HUDEP-2 (cell line): ENCODE measurements around the gene LRCH2.
"Not testable (repeated sequence)": the region's sequence is repeated elsewhere in the genome, so short reads cannot be mapped to it uniquely, and the experiment has no call there.

Source experiments
- DNase-seq, 76 experiments: peaks; one replicate each; lab custom pipeline; 2025; ENCODE audit not compliant: unreplicated experiment in 76 of 76; lab: John Stamatoyannopoulos, UW

LRCH2 gene

DNA sequence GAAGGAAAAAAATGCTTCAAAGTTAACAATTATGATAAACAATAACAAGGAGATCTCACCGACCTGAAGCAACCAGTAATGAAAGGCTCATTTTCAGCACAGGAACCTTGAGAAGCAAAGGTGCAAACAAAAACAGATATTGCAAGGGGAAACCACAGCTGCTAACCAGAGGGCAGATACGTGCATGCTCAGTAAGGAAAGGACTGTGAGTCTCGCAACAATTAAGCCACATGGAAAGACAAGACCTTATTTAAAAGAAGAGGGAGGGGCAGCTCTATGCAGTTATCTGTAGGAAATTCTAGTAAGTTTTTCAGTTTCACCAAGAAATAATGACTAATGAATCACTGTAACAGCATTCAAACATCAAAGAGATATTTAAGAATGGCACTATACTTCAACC, 19.3 kb downstream of the LRCH2 start:
- no peak for DNase-seq

DNA sequence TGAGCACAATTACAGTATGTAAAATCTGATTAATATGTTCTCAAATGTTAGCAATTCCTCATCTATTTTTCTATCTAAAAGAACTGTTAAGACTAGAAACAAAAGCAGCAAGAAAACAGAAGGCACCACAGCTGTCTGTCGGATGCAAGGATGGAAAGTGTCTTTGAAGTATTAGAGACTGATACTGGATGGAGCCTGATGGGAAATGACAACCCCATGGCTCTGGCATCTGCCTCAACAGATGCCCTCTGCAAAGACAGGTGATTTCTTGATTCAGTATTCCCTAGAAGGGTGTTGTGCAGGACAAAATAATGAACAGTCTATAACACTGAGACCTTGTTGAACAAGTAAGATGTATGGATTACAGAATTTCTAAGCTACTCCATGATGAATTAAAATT, 19.7 kb downstream of the LRCH2 start:
- DNase-seq: no peak

- not testable (repeated sequence) for DNase-seq
Observed at GRCh38 chrX:115209547-115209946, 24.3 kb downstream of the LRCH2 start.

GRCh38 chrX:115204040-115204439, 29.9 kb downstream of the LRCH2 start:
- DNase-seq: no peak

DNA sequence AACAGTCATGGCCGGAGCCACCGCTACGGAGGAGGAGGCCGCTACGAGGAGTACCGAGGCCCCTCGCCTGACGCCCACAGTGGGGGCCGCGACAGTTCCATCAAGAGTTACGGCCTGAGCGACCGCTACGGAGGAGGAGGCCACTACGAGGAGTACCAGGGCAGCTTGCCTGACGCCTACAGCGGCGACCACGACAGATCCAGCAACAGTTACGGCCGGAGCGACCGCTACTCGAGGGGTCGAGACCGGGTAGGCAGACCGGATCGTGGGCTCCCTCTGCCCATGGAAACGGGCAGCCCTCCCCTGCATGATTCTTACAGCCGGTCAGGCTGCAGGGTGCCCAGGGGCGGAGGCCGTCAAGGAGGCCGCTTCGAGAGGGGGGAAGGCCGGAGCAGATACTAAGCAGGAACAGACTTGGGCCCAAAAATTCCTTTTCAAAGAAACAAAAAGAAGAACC, 41.6 kb downstream of the LRCH2 start:
- no peak for DNase-seq

DNA sequence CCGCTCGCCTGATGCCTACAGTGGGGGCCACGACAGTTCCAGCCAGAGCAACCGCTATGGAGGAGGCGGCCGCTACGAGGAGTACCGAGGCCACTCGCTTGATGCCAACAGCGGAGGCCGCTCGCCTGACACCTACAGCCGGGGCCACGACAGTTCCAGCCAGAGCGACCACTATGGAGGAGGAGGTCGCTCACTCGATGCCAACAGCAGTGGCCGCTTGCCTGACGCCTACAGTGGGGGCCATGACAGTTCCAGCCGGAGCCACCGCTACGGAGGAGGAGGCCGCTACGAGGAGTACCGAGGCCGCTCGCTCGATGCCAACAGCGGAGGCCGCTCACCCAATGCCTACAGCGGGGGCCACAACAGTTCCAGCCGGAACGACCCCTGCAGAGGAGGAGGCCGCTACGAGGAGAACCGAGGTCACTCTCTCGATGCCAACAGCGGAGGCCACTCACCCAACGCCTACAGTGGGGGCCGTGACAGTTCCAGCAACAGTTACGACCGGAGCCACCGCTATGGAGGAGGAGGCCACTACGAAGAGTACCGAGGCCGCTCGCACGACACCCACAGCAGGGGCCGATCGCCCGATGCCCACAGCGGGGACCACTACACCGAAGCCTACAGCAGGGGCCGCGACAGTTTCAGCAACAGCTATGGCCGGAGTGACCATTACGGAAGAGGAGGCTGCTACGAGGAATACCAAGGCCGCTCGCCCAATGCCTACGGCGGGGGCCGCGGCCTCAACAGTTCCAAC, 42.2 kb downstream of the LRCH2 start:
- no peak for DNase-seq

- DNase-seq: no peak
Observed at GRCh38 chrX:115190636-115191489, 43.0 kb downstream of the LRCH2 start.

DNA sequence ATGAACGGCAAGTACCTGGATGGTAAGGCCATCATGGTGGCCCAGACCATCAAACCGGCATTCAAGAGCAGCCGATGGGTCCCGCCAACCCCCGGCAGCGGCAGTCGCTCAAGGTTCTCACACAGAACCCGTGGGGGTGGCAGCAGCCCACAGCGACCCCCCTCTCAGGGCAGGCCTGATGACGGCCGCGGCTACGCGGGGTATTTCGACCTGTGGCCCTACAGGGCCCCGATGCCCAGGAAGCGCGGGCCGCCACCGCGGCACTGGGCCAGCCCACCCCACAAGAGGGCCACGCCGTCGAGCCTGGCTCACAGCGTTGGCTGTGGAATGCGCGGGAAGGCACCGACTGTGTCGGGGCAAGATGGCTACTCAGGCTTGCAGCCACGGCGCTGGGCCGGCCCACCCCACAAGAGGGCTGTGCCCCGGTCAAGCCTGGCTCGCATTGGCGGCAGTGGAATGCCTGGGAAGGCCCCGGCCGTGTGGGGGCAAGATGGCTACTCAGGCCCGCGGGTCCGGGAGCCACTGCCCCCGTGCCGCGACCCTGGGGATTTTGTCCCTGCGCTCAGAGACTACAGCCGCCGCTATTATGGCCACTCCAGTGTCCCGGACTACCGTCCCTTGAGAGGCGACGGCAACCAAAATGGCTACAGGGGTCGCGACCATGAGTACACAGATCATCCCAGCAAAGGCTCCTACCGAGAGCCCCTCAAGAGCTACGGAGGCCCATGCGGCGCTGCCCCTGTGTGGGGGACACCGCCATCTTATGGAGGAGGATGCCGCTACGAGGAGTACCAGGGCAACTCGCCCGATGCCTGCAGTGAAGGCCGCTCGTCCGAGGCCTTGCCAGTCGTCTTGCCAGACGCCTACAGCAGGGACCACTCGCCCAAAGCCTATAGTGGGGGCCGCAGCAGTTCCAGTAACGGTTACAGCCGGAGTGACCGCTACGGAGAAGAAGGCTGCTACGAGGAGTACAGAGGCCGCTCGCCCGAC, 44.0 kb downstream of the LRCH2 start:
- DNase-seq: no peak

DNA sequence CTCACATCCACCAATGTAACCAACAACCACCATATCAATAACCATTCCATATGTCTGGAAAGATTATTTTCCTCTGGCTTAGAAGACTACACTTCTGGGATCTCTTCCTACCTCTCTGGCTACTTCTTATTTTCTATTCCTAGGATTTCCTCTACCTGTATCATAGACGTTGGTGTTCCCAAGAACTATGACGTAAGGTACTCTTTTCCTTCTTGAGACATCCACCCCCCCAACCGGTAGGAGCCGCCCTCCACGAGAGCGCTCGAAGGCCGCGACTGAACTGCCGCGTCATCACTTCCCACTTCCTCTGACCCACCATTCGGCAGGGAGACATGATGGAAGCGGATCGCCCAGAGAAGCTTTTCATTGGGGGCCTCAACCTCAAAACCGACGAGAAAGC, 44.8 kb downstream of the LRCH2 start, which contains the start of gene RBMXL3:
Gene RBMXL3 (plus strand): TSS at position 301 of the 400 bp plus-strand sequence. CDS start 32 bp downstream, at position 333.
- DNase-seq: no peak

DNA sequence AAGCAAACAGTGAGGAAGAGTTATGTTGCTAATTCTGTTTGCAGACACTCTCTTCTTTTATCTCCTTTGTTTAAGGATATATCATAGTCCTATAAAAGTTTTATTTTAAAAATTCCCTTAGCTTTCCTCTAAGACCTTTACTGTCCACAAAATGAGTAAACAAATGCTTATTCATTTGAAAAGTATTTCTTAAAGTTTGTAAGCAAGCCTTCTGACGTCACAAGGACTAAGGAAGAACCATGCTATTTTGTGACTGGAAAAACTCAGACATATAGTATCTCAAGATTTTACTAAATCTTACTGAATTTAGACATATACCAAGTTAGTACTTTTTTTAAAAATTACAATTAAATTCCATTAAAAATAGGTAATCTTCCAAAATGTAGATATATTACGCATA, 49.9 kb downstream of the LRCH2 start:
- DNase-seq: no peak

- DNase-seq: no peak
Observed at GRCh38 chrX:115178473-115178872, 55.4 kb downstream of the LRCH2 start.

GRCh38 chrX:115177932-115178331, 56.0 kb downstream of the LRCH2 start:
- no peak for DNase-seq

GRCh38 chrX:115174548-115174947, 59.3 kb downstream of the LRCH2 start:
- no peak for DNase-seq

DNA sequence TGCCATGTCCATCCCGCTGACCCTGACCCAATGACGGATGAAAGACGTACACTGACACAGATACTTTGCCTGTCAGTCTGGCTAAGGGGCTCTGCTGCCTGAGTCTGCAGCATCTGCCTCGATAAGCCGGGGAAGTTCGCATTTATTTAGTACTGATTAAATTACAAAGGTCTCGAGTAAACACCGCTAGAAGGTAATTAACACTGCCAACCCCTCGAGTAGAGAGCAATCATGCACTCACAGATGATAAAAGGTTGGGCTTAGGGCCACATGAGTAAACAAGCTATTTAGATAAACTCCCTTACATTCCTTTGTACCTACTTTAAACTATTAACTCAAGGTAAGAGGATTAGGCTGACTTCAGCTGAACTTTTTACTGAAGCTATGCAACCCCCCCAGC, 60.7 kb downstream of the LRCH2 start:
- no peak for DNase-seq

GRCh38 chrX:115147220-115147619, 86.7 kb downstream of the LRCH2 start:
- no peak for DNase-seq

- DNase-seq: no peak
Observed at GRCh38 chrX:115142057-115142456, 91.8 kb downstream of the LRCH2 start.

DNA sequence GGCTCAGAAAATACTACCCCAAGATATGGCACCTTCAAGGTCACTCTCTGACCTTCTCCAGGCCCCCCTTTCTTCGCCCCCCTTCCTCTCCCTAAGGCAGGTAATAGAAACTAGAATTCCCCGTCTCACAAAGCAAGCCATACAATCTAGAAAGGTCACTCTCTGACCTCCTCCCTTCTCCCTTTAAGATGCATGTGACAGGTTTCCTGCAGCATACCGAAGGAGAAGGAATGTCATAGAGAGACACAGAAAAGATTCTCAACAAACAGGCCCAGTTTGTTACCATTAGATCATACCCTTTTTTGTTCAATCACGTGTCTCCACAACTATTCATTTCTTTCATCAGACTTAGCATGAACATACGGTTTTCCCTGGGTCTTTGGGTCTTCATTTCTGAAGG, 95.9 kb downstream of the LRCH2 start:
- no peak for DNase-seq

DNA sequence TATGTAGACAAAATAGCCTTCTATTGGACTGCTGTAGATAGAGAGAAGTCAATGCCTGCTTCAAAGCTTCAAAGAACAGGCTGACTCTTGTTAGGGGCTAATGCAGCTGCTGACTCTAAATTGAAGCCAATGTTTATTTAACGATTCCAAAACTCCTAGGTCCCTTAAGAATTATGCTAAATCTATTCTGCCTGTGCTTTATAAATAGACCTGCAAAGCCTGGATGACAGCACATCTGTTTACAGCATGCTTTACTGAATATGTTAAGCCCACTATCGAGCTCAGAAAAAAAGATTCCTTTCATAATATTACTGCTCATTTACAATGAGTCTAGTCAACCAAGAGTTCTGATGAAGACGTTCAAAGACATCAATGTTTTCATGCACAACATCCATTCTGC, 99.5 kb downstream of the LRCH2 start:
- no peak for DNase-seq

GRCh38 chrX:115112411-115112810, 121.5 kb downstream of the LRCH2 start:
- no peak for DNase-seq

DNA sequence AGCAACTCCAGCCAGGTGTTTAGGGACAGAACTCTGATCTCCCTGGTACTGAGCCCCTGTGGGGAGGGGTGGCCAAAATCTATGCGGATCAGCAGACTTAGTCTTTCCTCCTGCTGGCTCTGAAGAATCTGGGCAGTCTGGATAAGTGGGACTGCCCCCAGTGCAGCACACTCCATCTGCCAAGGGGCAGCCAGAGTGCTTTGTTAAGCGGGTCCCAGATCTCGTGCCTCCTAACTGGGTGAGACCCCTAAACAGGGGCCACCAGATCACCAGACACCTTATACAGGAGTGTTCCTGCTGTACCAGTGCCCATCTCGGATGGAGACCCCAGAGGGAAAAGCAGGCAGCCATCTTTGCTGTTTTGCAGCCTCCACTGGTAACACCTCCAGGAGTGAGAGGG, 135.0 kb downstream of the LRCH2 start:
- DNase-seq: no peak

DNA sequence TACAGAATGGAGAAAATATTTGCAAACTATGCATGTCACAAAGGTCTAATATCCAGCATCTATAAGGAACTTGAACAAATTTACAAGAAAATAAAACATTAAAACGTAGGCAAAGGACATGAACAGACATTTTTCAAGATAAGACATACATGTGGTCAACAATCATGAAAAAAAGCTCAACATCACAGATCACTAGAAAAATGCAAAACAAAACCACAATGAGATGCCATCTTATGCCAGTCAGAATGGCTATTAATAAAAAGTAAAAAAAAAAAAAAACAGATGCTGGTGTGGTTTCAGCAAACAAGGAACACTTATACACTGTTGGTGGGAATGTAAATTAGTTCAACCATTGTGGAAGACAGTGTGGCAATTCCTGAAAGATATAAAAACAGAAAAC, 140.7 kb downstream of the LRCH2 start:
- no peak for DNase-seq
